CD4-positive, alpha-beta T cell treated with Interleukin-10 for 1 hour (primary cell): ENCODE data around the gene CDC26.
A peak's percentile ranks its signal among the peaks of the same experiment; 100 is the strongest.
"Not testable (repeated sequence)": the region's sequence is repeated elsewhere in the genome, so short reads cannot be mapped to it uniquely, and the experiment has no call there.

Experiments
- DNase-seq: peaks from one replicate; pipeline ENCODE4 v3.0.0-alpha.2; 2020

Gene CDC26

DNA sequence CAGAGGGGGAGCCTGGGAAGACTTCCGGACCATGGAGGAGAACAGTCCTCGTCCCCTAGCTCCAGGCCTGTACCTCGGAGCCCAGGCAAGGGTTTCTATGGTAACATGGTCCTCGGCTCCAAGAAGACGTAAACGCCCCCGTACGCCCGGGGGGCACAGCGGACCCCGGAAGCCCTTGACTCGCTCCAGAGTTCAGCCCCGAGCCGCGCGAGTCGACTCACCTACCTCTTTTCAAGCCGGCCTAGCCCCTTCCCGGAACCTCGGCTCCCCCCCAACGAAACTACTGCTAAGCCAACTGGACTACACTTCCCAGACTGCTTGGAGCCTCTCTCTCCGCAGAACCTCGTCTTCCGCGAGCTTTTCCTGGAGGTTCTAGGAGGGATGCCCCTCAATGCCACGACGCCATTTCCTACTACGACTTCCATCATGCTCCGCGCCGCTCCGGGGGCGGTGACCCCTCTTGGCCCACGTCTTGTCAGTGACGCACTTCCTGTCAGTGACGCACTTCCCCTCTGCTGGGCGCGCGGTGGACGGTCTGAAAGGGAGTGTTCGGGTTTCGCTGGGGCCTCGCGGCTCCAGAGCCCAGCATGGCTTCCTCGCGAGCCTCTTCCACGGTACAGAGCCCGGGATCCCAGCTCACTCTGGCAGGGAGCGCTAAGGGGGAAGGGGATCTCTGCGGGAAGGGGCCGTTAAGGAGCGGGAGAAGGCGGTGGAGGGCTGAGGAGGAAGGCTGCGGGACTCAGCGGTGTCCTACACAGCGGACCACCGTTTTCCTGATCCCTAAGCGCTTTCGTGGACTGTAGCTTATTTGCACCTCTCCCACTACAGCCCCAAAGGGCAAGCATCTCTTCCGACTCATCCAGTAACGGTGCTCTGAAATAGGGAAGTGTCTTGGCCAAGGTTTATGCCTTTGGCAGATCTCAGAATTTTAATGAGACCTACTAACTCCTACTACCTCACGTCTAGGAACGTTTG lies at the start of gene CDC26, which contains the start of gene PRPF4:
CDC26 (minus strand) TSS at position 416 of the 975 bp plus-strand sequence. CDS start 3,065 bp downstream, outside the sequence.
PRPF4 (plus strand) TSS at position 502 of the 975 bp plus-strand sequence; CDS start at position 588, 86 bp downstream.
- peak; percentile 95 for DNase-seq

DNA sequence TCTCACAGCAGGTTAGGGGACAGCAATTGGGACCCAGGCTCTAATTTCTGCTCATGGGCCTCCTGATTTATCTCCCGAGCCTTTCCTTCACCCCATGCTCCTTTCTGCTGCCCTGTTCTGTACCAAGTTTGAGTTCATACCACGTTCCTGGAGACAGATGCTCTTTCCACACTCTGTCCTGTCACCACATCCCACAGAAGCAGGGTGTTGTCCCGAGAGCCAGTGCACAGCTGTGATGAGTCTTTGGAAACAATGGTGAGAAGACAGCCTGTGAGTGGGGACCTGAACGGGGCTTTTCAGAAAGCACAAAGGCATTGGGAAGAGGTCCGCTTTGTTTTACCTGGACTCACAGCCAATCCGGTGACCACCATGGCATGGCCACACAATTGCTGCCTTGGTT lies 47.3 kb upstream of the CDC26 start:
- no peak for DNase-seq

DNA sequence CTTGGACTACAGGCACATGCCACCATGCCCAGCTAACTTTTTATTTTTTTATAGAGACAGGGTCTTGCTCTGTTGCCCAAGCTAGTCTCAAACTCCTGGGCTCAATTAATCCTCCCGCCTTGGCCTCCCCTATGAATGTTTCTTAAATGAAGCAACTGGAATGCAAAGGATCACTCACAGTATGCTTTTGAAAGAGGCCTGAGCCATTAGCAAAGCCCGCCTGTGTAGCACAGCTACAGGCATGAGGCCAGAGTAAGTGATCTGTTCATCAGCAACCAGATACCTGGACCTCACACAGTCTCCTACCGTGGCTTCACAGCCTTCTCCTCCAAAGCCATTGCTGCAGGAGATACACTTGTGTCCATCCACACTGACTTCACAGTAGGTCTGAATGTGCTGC lies 44.7 kb upstream of the CDC26 start:
- no peak for DNase-seq

DNA sequence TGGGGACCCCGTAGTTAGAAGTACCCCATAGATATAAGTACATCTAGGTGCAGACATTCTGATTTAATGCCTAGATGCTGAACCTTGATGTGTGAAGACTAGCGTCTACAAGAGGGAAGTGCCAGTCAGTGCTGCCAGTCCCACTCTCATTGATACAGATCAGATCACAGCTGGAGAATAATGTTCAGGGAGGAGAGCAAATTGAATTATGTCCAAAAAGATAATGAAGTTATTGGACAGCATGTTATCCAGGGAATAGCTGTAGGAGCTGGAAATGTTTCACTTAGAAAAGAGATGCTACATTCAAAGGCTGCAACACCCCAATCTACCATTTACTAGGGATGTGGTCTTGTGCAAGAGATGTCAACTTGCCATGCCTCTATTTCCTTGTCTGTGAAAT lies 43.7 kb upstream of the CDC26 start:
- DNase-seq: no peak

DNA sequence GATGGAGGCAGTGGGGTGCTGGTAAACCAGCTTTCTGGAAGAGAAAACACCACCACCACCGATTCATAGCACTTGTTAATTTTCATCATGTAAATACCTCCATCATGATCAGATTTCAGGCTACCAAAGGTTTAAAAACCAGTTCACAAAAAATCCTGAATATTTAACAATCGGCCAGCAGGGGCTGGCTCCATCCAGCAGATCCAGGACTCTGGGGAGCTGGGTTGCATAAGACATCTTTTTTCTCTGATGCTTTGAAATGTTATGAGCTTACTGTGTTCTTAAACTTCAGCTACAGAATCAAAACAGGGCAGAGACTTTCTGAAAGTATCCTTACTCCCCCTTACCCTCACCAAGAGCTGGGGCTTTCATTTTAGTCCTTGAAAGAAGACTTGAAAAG lies 42.4 kb upstream of the CDC26 start:
- DNase-seq: no peak

DNA sequence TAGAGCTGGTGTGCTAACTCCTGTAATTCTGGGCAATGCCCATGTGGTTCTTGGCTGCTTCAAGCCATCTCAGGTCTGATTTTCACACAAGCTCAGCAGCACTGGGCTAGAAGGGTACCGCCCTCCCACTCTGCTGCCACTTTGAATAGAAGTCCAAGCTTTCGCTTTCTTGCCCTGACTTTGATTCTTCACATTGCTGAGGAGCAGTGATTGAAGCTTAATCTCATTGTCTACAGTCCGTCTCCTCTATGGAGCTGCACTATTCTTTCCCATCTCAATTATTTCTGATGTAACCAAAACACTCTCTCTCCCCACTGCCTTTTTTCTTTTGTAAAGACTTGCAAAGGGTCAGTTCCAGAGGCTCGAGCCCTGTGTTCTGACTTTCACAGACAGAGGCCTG lies 40.7 kb upstream of the CDC26 start:
- no peak for DNase-seq

DNA sequence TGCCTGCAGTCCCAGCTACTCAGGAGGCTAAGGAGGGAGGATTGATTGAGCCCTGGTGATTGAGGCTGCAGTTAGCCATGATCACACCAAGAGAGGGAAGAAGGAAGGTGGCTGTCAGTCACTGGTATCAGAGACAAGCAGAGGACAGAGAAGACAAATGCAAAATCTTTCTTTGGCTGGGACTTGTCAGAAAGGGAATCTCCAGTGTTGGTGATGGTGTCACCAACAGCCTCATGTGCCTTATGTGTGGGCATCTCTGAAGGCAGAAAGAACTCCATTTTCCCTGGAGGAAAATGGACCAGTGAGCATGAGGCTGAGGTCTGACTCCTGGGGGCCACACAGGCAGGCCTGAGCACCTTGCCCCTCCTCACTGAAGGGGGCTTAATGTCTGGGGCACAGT lies 39.9 kb upstream of the CDC26 start:
- DNase-seq: no peak

DNA sequence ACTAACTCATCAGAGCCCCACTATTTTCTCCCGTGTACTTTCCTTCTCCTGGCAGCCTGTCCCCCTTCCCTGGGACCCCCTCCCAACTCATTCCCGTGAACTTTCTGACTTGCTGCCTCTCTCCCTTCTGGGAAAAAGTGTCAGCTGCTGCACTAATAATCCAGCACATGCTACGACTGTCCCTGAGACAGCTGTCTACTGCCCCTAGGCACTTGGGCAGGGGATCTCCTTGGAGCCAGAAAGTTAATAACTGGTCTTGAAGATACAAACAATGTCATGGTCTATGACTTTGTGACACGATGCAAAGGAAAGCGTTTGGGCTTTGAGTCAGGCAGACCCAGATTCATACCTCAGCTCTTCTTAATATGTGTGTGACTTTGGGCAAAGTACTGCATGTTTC lies 37.9 kb upstream of the CDC26 start:
- no peak for DNase-seq

DNA sequence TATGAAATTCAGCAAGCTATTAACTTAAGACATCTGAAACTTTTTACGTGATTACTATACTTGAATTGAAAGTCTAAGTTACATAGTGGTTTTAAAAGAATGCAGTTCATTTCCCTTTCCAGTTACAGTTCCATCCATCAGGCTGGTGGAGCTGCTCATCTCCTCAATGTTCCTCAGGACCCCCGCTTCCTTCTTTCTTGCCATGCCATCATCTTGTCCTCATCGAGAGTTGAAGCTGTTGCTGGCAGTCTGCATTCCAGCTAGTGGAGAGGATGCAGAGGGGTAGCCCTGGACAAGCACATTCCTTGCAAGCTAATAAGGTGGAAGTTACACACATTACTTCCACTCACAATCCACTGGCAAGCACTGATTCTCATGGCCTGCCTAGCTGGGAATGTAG lies 36.6 kb upstream of the CDC26 start:
- no peak for DNase-seq

DNA sequence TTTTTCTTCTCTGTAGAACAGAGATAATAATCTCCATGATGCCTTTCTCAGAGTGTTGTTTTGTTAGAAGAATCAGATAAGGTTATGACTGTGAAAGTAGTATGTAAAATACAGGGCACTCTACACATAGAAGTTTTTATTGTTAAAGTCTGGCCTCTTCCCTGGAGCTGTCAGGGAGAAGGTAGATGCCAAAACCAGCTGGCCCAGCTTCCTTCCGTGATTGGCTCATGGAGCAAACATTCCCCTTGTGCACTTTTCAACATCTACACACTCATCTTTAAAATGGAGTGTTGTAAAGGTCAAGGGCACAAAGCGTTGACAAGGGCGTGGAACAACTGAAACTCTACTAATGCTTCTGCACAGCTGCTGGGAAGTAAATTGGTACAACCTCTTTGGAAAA lies 35.2 kb upstream of the CDC26 start:
- no peak for DNase-seq

DNA sequence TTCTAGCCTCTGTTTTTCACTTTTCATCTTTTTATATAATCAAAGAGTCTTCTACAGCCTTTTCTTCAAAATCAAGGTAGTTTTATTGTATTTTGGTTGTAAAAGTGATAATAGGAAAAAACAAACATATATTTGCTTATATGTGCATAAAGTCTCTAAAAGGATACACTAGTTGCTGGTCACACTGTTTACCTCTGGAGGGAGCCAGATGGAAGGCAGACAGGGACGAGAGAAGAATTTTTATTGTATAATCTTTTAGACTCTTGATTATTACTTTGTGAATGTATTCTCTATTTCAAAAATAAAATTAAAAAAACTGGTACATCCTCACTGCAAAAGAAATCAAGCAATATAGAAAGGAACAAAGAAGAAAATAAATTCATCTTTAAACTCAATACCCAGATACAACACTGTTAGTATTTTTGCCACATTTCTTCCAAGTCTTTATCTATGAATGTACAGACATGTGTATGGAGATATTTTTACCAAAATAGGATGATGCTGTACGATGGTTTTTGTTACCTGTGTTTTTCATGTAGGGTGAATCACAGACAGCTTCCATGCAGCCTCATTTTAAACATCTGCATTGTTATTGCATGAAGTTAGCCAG lies 33.9 kb upstream of the CDC26 start:
- peak; percentile 49 for DNase-seq

DNA sequence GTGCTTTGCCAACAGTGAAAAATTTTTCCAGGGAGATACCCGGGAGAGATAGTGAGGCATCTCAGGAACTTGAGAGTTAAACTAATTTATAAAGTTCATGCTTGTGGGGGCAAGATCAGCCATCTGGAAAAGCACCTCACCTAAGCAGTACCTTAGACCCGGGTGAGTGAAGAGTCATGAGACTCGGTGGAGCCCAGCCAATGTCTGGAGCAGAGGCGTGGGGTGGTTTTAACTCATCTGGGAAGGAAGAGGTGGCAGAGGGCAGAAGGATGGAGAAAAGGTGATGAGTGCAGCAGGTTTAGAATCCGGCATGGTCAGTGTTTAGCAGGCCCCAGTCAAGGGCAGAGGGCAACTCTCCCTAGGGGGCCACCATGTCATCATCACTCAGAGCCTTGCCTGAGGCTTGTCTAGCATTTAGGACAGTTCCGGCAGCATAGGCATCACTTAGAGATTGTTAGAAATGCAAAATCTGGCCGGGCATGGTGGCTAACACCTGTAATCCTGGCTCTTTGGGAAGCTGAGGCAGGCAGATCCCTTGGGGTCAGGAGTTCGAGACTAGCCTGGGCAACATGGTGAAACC lies 32.1 kb upstream of the CDC26 start:
- no peak for DNase-seq

DNA sequence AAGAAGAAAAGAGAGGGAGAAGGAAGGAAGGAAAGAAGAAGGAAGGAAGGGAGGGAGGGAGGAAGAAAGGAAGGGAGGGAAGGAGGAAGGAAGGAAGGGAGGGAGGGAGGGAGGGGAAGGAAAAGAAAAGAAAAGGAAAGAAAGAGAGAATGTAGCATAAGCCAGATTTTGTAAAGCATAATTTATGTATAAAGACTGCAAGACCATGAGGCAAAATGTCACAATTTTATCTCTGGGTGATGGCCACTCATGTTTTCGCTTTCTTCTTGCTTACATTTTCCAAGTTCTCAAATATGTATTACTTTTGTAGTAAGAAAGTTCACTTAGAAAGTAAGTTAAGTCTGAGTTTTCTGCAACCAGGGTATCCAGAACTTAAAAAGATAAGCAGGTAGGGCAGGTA lies 31.2 kb upstream of the CDC26 start:
- DNase-seq: no peak

DNA sequence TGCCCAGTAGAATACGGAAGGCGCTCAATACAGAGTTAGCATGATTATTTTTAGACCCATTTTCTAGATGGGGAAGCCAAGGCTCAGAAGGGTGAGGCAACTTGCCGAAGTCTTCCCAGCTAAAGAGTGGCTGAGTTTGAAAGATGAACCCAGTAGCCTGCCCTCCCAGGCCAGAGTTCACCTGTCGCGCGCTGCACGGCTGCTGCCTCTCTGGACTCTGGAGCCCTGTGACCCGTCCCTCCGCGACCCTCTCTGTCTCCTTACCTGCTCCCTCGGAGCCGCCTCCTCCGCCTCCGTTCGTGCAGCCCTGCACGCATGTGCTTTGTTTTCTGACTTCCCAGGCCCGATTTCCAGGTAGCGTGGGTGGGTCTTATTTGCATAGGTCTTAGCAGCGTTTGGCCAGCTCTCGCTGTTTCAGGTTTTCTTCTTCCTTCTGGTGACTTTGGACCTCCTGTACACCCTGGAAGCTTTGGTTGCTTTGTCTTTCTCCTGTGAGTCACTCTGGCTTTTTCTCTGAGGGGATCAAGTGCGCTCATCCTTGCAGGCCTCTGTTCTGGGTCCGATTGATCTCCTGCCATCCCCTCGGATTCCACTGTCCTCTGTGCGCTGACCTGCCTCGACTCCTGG lies 27.5 kb upstream of the CDC26 start, which contains the start of gene RNF183:
RNF183 (minus strand) TSS at position 585 of the 627 bp plus-strand sequence. CDS start 5,192 bp downstream, outside the sequence.
- no peak for DNase-seq

DNA sequence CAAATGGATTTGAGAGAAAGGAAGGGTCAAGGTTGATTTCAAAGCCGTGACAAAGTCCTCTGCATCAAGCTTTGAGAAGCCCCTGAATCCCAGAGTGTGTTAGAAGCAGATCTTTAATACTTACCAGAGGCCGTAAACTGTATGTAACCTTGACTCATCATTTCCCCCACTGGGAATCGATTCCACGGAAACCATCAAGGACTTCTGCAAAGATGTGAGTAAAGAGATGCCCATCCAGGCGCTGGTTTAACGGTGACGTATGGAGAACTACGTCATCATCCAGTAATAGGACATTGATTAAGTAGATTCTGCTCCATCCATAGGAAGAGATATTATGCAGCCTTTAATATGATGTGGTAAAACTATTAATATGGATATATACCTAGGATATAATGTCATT lies 26.2 kb upstream of the CDC26 start:
- DNase-seq: no peak

DNA sequence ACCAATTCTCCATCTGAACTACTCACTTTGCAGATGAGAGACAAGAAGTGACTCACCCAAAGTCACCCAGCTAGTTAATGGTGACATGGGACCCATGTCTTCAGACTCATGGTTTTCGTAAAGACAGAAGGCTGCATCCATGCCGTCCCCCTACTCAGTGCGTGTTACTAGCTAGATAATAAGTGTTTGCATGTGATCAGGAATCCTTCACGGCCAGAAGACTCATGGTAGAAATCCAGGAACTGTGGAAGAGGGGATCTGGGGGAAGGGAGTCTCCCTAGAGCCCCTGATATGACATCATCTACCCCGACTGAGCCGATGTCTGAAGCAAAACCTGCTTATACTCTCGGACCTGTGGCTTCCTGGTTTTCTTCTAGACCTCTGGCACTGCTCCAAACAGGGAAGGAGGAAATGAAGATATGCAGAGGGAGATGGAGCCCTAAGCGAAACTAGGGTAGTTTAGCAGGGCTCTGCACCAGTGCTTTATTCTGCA lies 24.5 kb upstream of the CDC26 start:
- DNase-seq: no peak

DNA sequence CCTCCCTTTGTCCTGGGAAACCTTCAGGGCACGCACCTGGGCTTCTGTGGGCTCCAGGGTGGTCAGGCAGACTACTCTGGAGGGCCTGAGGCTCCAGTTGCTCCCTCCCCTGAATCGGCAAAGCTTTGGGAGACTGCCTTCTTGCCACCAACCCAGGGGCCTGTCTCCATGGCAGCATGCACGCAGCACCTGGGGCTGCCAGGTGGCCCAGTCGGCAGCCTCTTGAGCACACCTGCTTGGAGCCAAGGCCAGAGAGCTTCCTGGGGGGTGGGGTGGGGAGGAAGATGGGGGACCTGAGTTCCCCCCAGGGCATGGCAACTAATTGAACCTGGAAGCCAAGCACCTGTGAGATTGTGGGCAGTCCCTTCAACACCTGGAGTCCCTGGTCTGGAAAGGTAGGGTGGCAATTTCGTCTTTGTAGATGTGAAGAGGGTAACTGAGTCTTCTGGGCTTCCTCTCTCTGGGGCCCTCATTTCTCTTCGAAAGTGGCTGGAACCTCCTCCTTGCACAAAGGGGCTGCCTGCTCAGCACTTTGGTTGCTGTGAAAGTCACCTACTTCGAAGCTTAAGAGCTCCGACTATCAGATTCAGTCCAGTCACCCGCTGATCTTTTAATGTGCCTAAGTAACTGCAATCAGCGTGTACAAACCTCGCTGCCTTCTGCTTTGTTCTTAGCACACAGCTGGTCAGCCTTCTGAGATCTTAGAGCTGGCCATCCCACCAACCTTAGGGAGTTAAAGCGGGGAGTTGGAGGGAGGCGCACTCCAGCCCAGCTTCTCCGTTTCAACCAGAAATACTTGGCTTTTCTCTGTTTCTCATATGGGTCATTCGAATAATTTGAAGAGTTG lies 23.8 kb upstream of the CDC26 start:
- no peak for DNase-seq

DNA sequence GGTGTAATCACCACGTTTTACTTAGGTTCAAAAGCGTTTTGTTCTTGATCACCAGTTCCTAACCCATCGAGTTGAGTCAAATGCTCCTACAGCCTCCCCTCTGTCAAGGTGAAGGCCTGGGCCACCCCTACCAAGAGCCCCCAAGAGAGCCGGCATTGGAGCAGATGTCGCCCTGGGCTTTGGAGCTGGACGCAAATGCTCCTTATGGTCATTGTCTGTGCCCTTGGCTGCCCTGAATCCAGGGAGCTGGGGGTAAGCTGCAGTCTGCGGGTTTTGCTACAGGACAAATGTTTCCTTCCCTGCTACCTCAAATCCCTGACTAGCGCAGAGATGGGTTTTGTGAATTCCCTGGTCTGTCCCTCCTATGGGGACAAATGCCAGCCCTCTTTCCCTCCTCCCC lies 22.9 kb upstream of the CDC26 start:
- DNase-seq: no peak

DNA sequence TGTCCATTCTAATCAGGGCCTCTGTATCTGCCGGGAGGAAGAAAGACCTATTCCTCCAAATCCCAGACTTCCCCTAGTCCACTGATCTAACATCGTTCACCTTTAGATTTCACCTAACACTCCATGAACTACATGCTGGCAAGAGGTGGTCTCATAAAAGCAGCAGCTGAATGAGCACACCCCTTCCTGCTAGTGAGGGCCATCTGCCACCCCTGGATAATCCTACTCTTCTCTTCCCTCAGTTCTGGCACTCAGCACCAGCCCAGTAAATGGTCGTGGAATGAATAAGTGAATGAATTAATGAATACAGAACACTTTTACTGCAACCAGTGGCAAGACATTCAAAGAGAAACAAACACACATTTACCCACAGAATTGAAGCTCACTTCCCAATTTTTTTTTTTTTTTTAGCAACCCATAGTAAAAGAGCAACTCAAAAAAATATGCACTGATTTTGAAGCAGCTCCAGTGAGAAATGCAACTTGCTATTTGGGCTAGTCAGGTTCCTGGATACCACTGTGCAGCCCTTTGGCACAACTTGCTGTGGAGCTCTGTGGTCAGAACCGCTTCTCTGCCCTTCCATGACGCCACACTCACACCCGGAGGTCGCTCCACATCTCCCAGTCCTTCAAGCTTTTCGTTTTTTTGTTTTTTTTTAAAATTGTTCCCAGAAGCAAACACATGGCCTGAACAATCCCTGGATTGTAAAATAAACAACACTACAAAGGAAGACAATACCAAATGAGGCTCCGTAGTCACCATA lies 21.6 kb upstream of the CDC26 start:
- DNase-seq: no peak

DNA sequence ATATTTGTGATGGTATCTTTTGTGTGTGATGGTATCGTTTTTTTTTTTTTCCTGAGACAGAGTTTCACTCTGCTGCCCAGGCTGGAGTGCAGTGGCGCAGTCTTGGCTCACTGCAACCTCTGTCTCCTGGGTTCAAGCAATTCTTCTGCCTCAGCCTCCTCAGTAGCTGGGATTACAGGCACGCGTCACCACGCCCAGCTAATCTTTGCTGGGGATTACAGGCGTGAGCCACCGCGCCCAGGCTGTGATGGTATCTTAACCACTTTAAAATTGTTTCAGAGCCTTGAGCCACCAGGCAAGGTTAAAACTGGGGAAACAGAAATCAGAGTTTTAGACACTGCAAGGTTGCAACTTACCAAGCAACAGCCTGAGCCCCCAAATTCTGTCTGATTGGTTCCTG lies 20.9 kb upstream of the CDC26 start:
- not testable (repeated sequence) for DNase-seq

DNA sequence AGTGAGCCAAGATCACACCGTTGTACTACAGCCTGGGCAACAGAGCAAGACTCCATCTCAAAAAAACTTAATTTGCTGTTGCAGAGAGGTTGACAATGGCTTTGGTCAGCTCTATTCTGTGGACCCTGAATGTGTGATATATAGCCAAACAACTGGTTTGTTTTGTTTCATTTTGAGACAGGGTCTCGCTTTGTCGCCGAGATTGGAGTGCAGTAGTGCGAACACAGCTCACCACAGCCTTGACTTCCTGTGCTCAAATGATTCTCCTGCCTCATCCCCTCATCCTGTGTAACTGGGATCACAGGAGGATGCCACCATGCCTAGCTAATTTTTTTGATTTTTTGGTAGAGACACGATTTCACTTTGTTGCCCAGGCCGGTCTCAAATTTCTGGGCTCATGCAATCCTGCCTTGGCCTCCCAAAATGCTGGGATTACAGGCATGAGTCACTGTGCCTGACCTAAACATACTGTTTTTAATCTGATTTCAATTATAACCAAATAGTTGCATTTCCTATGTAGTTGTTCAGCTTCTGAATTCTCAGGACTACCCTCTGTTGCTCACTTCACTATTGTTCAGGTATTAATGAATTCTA lies 18.0 kb upstream of the CDC26 start:
- DNase-seq: no peak
